ENCODE results near the gene OR2A2. TPM values are rescaled to one million over a fixed set of nuclear protein-coding genes. Genes with fewer than 3 reads are reported as not detected.

The OR2A2 gene
- total and polyA plus RNA-seq, 9 of the 15 experiments (the other 6 are each of a cell fraction or from before 2014, with no cell fraction given) = not detected

DNA sequence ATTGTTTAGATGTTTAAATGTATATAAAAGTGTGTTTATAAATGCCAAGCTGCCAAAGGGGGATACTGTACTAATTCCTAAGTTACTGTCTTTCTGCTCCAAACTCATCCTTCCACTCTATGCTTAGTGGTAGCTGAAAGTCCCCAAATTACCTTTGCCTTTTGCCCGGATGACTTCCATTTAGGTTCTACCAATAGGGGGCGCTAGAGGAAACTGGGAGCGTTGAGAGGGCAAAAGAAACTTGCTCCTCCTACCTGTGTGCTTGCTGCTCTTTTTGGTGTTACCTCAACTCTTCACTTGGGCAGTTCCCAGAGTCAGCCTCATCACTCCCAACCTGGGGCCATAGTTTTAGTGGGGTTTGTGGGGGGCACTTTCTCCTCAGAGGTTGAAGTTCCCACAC lies 45.7 kb upstream of the OR2A2 start (continued):
- TF ChIP-seq, protein P1, sequence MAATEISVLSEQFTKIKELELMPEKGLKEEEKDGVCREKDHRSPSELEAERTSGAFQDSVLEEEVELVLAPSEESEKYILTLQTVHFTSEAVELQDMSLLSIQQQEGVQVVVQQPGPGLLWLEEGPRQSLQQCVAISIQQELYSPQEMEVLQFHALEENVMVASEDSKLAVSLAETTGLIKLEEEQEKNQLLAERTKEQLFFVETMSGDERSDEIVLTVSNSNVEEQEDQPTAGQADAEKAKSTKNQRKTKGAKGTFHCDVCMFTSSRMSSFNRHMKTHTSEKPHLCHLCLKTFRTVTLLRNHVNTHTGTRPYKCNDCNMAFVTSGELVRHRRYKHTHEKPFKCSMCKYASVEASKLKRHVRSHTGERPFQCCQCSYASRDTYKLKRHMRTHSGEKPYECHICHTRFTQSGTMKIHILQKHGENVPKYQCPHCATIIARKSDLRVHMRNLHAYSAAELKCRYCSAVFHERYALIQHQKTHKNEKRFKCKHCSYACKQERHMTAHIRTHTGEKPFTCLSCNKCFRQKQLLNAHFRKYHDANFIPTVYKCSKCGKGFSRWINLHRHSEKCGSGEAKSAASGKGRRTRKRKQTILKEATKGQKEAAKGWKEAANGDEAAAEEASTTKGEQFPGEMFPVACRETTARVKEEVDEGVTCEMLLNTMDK (IDR thresholded peaks at IDR 0.05; ENCODE audit: borderline replicate concordance, insufficient read depth, low read depth, low read length, poor library complexity, severe bottlenecking) = peak; percentile 69

DNA sequence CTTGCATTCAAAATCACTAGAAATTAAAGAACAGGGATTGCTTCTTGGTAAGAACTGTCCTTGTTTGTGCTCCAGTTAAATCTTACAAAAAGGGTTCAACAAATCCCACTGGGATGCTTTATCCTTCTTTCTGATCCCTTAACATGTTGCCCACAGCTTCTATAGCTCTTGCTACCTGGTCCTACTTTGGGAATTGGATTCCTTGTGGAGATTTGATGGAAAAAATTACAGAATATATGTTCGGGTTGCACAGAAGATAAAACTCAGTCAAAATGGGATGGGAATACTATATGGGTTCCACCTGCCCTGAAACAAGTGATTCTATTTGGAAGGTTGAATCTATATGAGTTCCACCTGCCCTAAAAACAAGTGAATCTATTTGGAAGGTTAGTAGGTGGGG lies 39.9 kb upstream of the OR2A2 start, which contains the start of gene OR2A25:
Gene OR2A25 (plus strand): TSS at position 301 of the 400 bp plus-strand sequence. CDS start 4,409 bp downstream, outside the sequence.
- no peak within 1 kb of the TSS for H3K27ac ChIP-seq (ENCODE audit: extremely low read depth, low read depth, low read length)
- no peak for TF ChIP-seq NCOR1 (IDR thresholded peaks at IDR 0.05)
- no peak for TF ChIP-seq SRSF3 (IDR thresholded peaks at IDR 0.05; ENCODE audit: insufficient read depth, low read length)
- TF ChIP-seq NR2C1 (IDR thresholded peaks at IDR 0.05) = no peak
- TF ChIP-seq NR2C1 (tag; IDR thresholded peaks at IDR 0.05) = no peak
- TF ChIP-seq ZSCAN32 (CRISPR knock-in tag; IDR thresholded peaks at IDR 0.05) = no peak
- no peak for TF ChIP-seq MCM2 (IDR thresholded peaks at IDR 0.05; ENCODE audit: low read depth)
- no peak for TF ChIP-seq NR2F6 (CRISPR knock-in tag; IDR thresholded peaks at IDR 0.05)
- no peak for TF ChIP-seq HNRNPL (IDR thresholded peaks at IDR 0.05; ENCODE audit: low read depth, low read length)
- TF ChIP-seq, protein P2, sequence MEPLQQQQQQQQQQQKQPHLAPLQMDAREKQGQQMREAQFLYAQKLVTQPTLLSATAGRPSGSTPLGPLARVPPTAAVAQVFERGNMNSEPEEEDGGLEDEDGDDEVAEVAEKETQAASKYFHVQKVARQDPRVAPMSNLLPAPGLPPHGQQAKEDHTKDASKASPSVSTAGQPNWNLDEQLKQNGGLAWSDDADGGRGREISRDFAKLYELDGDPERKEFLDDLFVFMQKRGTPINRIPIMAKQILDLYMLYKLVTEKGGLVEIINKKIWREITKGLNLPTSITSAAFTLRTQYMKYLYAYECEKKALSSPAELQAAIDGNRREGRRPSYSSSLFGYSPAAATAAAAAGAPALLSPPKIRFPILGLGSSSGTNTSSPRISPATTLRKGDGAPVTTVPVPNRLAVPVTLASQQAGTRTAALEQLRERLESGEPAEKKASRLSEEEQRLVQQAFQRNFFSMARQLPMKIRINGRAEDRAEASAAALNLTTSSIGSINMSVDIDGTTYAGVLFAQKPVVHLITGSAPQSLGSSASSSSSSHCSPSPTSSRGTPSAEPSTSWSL (CRISPR knock-in tag; IDR thresholded peaks at IDR 0.05; ENCODE audit: borderline replicate concordance) = no peak

More for the DNA sequence above, 39.9 kb upstream of the OR2A2 start, which contains the start of gene OR2A25:
- Histone ChIP-seq H3K4me3 (no peak within 1 kb of the TSS), H3K27me3 (ENCODE audit: control insufficient read depth in 2 of 2, insufficient read depth in 2 of 2, low read length in 2 of 2) (no peaks in the 10 kb centered on the region), H3K9ac (ENCODE audit: insufficient read depth in 1 of 2, low read depth in 2 of 2, low read length in 2 of 2) (no peak within 1 kb of the TSS), H3K9me3 (replicated peaks; ENCODE audit: control insufficient read depth, insufficient read depth, low read depth, low read length) (no peaks in the 10 kb centered on the region), H3K9me1 (ENCODE audit: control insufficient read depth, insufficient read depth, low read length) (no peaks in the 10 kb centered on the region), H3K4me2 (ENCODE audit: insufficient read depth, low read length) (no peak within 1 kb of the TSS), H3K36me3 (ENCODE audit: control insufficient read depth, insufficient read depth, low read length) (no peaks in the 10 kb centered on the region), H3K4me1 (replicated peaks in 1 of 2; ENCODE audit: control insufficient read depth in 2 of 2, insufficient read depth in 2 of 2, low read length in 2 of 2) (no peaks in the 10 kb centered on the region), H2AFZ (ENCODE audit: low read depth, low read length) (no peak within 1 kb of the TSS), H4K20me1 (replicated peaks; ENCODE audit: control insufficient read depth, insufficient read depth, low read length) (no peaks in the 10 kb centered on the region), H3K79me2 (ENCODE audit: control insufficient read depth, insufficient read depth, low read length) (no peaks in the 10 kb centered on the region)
- FAIRE-seq (no peak), ATAC-seq (no peak), DNase-seq (ENCODE audit: extremely low read depth in 1 of 4, low spot score in 3 of 4) (no peak)
- BruUV-seq (replicated peaks) = no TSS peak
- ChIA-PET CTCF (ENCODE audit: low intra/inter-chr PET ratio) (no interaction called here), POLR2A (interaction anchor here (1.0 kb wide), 1 partner anchor 10 kb away, joined by 3 read pairs; no protein-coding TSS in a partner anchor)
- in situ Hi-C loops (cut with MboI) = no loop called here
- WGBS (ENCODE audit: insufficient coverage, low coverage, missing lambda C conversion rate) = 0% methylated on average over 1 of the region's 1 CpG
- intact Hi-C loops (cut with micrococcal nuclease) = no loop called here

Measured in K562 (cell line).